Measurements from ENCODE around the gene IFIT2. TPM values are rescaled to one million over a fixed set of nuclear protein-coding genes. Genes with fewer than 3 reads are reported as not detected.

Gene IFIT2
- total RNA-seq, 1 experiment from 2014 or later: 0.15 TPM

DNA sequence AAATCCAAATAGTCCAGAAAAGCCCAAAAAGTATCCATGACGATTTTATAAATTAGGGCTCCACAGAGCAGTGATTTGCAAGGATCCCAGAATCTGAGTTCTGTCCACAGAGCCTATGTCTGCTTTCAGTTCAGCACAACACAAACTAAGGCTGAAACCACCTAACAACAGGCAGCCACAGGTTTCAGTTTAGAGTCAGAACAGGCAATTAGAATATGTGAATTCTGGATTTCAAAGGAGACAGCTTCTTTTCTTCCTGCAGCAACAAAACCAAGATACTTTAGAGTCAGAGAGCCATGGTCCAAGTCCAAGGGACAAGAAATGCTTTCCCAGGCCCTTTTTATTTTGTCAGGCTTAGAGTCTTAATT, 49.5 kb downstream of the IFIT2 start (continued):
- no peak for TF ChIP-seq EMX1 (CRISPR knock-in tag; IDR thresholded peaks at IDR 0.05)
- TF ChIP-seq, protein P1, sequence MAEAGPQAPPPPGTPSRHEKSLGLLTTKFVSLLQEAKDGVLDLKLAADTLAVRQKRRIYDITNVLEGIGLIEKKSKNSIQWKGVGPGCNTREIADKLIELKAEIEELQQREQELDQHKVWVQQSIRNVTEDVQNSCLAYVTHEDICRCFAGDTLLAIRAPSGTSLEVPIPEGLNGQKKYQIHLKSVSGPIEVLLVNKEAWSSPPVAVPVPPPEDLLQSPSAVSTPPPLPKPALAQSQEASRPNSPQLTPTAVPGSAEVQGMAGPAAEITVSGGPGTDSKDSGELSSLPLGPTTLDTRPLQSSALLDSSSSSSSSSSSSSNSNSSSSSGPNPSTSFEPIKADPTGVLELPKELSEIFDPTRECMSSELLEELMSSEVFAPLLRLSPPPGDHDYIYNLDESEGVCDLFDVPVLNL (CRISPR knock-in tag; IDR thresholded peaks at IDR 0.05; ENCODE audit: borderline replicate concordance, low read depth): no peak

DNA sequence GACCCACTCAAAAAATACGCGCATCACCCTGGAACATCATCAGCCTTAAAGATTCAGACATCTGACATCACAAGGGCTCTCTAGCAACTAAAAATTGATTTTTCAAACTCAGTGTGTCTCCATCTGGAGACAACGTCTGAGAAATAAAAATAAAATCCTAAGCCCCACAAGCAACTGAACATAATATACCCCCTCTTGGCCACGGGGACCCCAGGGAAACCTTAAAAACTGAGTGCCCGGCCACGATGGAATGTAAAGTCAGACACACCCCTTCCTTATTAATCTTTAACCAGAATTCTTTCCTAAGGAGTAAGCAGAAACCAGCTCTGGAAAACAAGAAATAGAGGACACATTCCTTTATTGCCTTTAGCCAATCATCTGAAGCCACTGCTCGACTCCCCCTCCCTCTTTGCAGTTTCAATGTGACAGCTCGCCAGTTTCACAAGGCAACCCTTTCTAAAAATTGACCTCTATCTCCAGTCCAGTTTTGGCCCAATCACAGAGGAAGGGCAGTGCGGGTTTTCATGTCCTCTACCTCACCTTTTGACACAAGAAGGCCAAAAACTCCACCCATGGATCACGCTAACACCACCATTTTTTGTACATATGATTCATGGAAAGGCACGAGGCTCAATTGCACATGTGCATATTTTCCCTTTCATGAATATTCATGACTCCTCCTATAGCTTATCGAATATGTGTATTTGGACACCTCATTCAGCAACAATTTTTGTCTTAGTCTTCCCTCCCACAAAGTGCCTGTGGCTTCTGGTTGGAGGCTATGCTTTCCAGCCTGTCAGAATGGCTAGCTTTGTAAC, 50.1 kb downstream of the IFIT2 start:
- ChIA-PET CTCF (interaction anchor here (0.6 to 1.8 kb wide), 4 partner anchors 17 to 71 kb away, joined by 3 to 8 read pairs (median 3); no protein-coding TSS in a partner anchor), POLR2A (no interaction called here)
- TF ChIP-seq HMGA2 (CRISPR knock-in tag; IDR thresholded peaks at IDR 0.05): no peak
- TF ChIP-seq, protein P2, sequence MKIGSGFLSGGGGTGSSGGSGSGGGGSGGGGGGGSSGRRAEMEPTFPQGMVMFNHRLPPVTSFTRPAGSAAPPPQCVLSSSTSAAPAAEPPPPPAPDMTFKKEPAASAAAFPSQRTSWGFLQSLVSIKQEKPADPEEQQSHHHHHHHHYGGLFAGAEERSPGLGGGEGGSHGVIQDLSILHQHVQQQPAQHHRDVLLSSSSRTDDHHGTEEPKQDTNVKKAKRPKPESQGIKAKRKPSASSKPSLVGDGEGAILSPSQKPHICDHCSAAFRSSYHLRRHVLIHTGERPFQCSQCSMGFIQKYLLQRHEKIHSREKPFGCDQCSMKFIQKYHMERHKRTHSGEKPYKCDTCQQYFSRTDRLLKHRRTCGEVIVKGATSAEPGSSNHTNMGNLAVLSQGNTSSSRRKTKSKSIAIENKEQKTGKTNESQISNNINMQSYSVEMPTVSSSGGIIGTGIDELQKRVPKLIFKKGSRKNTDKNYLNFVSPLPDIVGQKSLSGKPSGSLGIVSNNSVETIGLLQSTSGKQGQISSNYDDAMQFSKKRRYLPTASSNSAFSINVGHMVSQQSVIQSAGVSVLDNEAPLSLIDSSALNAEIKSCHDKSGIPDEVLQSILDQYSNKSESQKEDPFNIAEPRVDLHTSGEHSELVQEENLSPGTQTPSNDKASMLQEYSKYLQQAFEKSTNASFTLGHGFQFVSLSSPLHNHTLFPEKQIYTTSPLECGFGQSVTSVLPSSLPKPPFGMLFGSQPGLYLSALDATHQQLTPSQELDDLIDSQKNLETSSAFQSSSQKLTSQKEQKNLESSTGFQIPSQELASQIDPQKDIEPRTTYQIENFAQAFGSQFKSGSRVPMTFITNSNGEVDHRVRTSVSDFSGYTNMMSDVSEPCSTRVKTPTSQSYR (CRISPR knock-in tag; IDR thresholded peaks at IDR 0.05): no peak
- TF ChIP-seq KAT7 (CRISPR knock-in tag; IDR thresholded peaks at IDR 0.05; ENCODE audit: borderline replicate concordance): no peak
- TF ChIP-seq, protein P3, sequence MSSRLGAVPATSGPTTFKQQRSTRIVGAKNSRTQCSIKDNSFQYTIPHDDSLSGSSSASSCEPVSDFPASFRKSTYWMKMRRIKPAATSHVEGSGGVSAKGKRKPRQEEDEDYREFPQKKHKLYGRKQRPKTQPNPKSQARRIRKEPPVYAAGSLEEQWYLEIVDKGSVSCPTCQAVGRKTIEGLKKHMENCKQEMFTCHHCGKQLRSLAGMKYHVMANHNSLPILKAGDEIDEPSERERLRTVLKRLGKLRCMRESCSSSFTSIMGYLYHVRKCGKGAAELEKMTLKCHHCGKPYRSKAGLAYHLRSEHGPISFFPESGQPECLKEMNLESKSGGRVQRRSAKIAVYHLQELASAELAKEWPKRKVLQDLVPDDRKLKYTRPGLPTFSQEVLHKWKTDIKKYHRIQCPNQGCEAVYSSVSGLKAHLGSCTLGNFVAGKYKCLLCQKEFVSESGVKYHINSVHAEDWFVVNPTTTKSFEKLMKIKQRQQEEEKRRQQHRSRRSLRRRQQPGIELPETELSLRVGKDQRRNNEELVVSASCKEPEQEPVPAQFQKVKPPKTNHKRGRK (CRISPR knock-in tag; IDR thresholded peaks at IDR 0.05; ENCODE audit: borderline replicate concordance): no peak
- TF ChIP-seq ZNF219 (CRISPR knock-in tag; IDR thresholded peaks at IDR 0.05; ENCODE audit: borderline replicate concordance): no peak
- no peak for TF ChIP-seq SOX15 (CRISPR knock-in tag; IDR thresholded peaks at IDR 0.05)
- TF ChIP-seq TEAD1 (CRISPR knock-in tag; IDR thresholded peaks at IDR 0.05): no peak
- TF ChIP-seq, protein P4, sequence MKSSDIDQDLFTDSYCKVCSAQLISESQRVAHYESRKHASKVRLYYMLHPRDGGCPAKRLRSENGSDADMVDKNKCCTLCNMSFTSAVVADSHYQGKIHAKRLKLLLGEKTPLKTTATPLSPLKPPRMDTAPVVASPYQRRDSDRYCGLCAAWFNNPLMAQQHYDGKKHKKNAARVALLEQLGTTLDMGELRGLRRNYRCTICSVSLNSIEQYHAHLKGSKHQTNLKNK (CRISPR knock-in tag; IDR thresholded peaks at IDR 0.05): no peak
- no peak for TF ChIP-seq CBFB (CRISPR knock-in tag; IDR thresholded peaks at IDR 0.05; ENCODE audit: low read depth)
- no peak for TF ChIP-seq ZNF671 (CRISPR knock-in tag; IDR thresholded peaks at IDR 0.05)
- no peak for TF ChIP-seq PRRX2 (CRISPR knock-in tag; IDR thresholded peaks at IDR 0.05)
- TF ChIP-seq, protein P1 (CRISPR knock-in tag; IDR thresholded peaks at IDR 0.05; ENCODE audit: borderline replicate concordance, low read depth): no peak
- no peak for TF ChIP-seq ATF1 (CRISPR knock-in tag; IDR thresholded peaks at IDR 0.05)
- TF ChIP-seq, protein P5, sequence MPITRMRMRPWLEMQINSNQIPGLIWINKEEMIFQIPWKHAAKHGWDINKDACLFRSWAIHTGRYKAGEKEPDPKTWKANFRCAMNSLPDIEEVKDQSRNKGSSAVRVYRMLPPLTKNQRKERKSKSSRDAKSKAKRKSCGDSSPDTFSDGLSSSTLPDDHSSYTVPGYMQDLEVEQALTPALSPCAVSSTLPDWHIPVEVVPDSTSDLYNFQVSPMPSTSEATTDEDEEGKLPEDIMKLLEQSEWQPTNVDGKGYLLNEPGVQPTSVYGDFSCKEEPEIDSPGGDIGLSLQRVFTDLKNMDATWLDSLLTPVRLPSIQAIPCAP (CRISPR knock-in tag; IDR thresholded peaks at IDR 0.05): no peak
- TF ChIP-seq, protein P6, sequence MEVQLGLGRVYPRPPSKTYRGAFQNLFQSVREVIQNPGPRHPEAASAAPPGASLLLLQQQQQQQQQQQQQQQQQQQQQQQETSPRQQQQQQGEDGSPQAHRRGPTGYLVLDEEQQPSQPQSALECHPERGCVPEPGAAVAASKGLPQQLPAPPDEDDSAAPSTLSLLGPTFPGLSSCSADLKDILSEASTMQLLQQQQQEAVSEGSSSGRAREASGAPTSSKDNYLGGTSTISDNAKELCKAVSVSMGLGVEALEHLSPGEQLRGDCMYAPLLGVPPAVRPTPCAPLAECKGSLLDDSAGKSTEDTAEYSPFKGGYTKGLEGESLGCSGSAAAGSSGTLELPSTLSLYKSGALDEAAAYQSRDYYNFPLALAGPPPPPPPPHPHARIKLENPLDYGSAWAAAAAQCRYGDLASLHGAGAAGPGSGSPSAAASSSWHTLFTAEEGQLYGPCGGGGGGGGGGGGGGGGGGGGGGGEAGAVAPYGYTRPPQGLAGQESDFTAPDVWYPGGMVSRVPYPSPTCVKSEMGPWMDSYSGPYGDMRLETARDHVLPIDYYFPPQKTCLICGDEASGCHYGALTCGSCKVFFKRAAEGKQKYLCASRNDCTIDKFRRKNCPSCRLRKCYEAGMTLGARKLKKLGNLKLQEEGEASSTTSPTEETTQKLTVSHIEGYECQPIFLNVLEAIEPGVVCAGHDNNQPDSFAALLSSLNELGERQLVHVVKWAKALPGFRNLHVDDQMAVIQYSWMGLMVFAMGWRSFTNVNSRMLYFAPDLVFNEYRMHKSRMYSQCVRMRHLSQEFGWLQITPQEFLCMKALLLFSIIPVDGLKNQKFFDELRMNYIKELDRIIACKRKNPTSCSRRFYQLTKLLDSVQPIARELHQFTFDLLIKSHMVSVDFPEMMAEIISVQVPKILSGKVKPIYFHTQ (CRISPR knock-in tag; IDR thresholded peaks at IDR 0.05): no peak
- TF ChIP-seq, protein P7, sequence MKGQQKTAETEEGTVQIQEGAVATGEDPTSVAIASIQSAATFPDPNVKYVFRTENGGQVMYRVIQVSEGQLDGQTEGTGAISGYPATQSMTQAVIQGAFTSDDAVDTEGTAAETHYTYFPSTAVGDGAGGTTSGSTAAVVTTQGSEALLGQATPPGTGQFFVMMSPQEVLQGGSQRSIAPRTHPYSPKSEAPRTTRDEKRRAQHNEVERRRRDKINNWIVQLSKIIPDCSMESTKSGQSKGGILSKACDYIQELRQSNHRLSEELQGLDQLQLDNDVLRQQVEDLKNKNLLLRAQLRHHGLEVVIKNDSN (CRISPR knock-in tag; IDR thresholded peaks at IDR 0.05): no peak
- TF ChIP-seq GRHL2 (CRISPR knock-in tag; IDR thresholded peaks at IDR 0.05; ENCODE audit: insufficient replicate concordance, severe bottlenecking): no peak
- TF ChIP-seq, protein P8, sequence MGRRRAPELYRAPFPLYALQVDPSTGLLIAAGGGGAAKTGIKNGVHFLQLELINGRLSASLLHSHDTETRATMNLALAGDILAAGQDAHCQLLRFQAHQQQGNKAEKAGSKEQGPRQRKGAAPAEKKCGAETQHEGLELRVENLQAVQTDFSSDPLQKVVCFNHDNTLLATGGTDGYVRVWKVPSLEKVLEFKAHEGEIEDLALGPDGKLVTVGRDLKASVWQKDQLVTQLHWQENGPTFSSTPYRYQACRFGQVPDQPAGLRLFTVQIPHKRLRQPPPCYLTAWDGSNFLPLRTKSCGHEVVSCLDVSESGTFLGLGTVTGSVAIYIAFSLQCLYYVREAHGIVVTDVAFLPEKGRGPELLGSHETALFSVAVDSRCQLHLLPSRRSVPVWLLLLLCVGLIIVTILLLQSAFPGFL (CRISPR knock-in tag; IDR thresholded peaks at IDR 0.05; ENCODE audit: borderline replicate concordance): no peak
- no peak for TF ChIP-seq NFE2L1 (CRISPR knock-in tag; IDR thresholded peaks at IDR 0.05)
- Mint-ChIP-seq H3K36me3 (peaks cover 8% of the 10 kb centered on the region), H3K9me3 (peaks cover 17% of the 10 kb centered on the region), H3K4me1 (peaks cover 56% of the 10 kb centered on the region), H3K27me3 (ENCODE audit: low read depth) (no peaks in the 10 kb centered on the region), H3K4me3 (no peak overlapping the region), H3K27ac (peak overlapping the region; percentile 95)
- ATAC-seq: no peak
- no peak for DNase-seq (ENCODE audit: low spot score)
